Progenitor cell of endocrine pancreas (in vitro differentiated cells): ENCODE measurements around the gene MRPL11. TPM values are rescaled to one million over a fixed set of nuclear protein-coding genes. Genes with fewer than 3 reads are reported as not detected.
"Not testable (repeated sequence)": the region's sequence is repeated elsewhere in the genome, so short reads cannot be mapped to it uniquely, and the experiment has no call there.

Source experiments
- DNase-seq: peaks from one replicate; pipeline ENCODE4 v3.0.0; 2021; ENCODE audit warnings: low spot score; ENCODE audit not compliant: unreplicated experiment
- H3K27ac Mint-ChIP-seq: 2 replicates; pipeline ENCODE4 v1.8.0; 2021; ENCODE audit warnings: mild to moderate bottlenecking, moderate library complexity, mixed read lengths
- H3K27me3 Mint-ChIP-seq: 2 replicates; pipeline ENCODE4 v1.8.0; 2021; ENCODE audit warnings: mixed read lengths
- H3K36me3 Mint-ChIP-seq: 2 replicates; pipeline ENCODE4 v1.8.0; 2022; ENCODE audit warnings: mixed read lengths; ENCODE audit not compliant: insufficient read depth
- H3K4me1 Mint-ChIP-seq: 2 replicates; pipeline ENCODE4 v1.8.0; 2021; ENCODE audit warnings: low read depth, mixed read lengths
- H3K4me3 Mint-ChIP-seq: 2 replicates; pipeline ENCODE4 v1.8.0; 2021; ENCODE audit warnings: low read depth, mild to moderate bottlenecking, moderate library complexity, mixed read lengths
- H3K9me3 Mint-ChIP-seq: 2 replicates; pipeline ENCODE4 v1.8.0; 2021; ENCODE audit warnings: low read depth, mixed read lengths
- total RNA-seq: library from RNA; stranded (reverse); gene quantifications from 2 replicates; pipeline ENCODE4 v1.2.1, GENCODE V29; 2021
- TF ChIP-seq, protein P1 (sequence below): fragments of 200-600 bp; sonication (generic); IDR thresholded peaks from one replicate; pipeline ENCODE4 v1.5.0; 2021; ENCODE audit warnings: antibody characterized with exemption, mild to moderate bottlenecking; ENCODE audit not compliant: unreplicated experiment

Gene MRPL11
- total RNA-seq, 1 donor from 2014 or later: 59.1 TPM

- Mint-ChIP-seq H3K27ac (peak within 1 kb of the TSS; percentile 79), H3K9me3 (no peaks in the 10 kb centered on the region), H3K27me3 (peaks cover 7% of the 10 kb centered on the region), H3K36me3 (peaks cover 2% of the 10 kb centered on the region), H3K4me1 (peaks cover 4% of the 10 kb centered on the region), H3K4me3 (peak within 1 kb of the TSS; percentile 85)
- TF ChIP-seq, protein P1, sequence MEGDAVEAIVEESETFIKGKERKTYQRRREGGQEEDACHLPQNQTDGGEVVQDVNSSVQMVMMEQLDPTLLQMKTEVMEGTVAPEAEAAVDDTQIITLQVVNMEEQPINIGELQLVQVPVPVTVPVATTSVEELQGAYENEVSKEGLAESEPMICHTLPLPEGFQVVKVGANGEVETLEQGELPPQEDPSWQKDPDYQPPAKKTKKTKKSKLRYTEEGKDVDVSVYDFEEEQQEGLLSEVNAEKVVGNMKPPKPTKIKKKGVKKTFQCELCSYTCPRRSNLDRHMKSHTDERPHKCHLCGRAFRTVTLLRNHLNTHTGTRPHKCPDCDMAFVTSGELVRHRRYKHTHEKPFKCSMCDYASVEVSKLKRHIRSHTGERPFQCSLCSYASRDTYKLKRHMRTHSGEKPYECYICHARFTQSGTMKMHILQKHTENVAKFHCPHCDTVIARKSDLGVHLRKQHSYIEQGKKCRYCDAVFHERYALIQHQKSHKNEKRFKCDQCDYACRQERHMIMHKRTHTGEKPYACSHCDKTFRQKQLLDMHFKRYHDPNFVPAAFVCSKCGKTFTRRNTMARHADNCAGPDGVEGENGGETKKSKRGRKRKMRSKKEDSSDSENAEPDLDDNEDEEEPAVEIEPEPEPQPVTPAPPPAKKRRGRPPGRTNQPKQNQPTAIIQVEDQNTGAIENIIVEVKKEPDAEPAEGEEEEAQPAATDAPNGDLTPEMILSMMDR: no peak
- peak; percentile 92 for DNase-seq
These were observed 27.8 kb upstream of the MRPL11 start, which contains the start of gene PELI3 for GRCh38 chr11:66466225-66467033. PELI3 (plus strand) TSS chr11:66466905; CDS start chr11:66468129, 1,224 bp downstream.

- peaks cover 4% of the 10 kb centered on the region for H3K4me1 Mint-ChIP-seq
- H3K27ac Mint-ChIP-seq: peak overlapping the region; percentile 18
- H3K9me3 Mint-ChIP-seq: no peaks in the 10 kb centered on the region
- peaks cover 7% of the 10 kb centered on the region for H3K27me3 Mint-ChIP-seq
- TF ChIP-seq, protein P1: no peak
- no peak for DNase-seq
- H3K4me3 Mint-ChIP-seq: peak overlapping the region; percentile 83
- peaks cover 2% of the 10 kb centered on the region for H3K36me3 Mint-ChIP-seq
These were observed 27.0 kb upstream of the MRPL11 start for GRCh38 chr11:66465373-66466224.

DNA sequence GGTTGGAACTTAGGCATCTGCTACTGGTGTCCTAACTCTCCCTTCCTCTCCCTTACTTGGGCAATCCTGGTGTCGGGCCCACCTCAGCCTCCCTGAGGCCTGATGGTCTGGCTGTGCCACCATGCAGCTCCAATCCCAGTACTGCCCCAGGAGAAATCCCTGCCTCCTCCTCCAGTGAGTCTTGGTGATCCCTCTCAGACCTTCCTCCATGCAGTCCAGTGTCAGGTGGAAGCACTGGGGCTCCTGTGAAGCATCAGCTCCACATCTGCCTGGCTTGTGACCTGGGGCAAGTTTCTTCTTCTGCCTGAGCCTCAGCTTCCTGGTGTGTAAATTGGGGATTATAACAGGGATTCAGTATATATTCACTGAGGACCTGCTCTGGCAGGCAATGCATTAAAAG lies 26.3 kb upstream of the MRPL11 start:
- Mint-ChIP-seq H3K4me1 (peaks cover 4% of the 10 kb centered on the region), H3K27ac (no peak overlapping the region)

DNA sequence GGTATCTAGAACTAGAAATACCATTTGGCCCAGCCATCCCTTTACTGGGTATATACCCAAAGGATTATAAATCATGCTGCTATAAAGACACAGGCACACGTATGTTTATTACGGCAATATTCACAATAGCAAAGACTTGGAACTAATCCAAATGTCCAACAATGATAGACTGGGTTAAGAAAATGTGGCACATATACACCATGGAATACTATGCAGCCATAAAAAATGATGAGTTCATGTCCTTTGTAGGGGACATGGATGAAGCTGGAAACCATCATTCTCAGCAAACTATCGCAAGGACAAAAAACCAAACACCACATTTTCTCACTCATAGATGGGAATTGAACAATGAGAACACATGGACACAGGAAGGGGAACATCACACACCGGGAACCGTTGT lies 25.5 kb upstream of the MRPL11 start:
- not testable (repeated sequence) for H3K4me1 Mint-ChIP-seq, H3K9me3 Mint-ChIP-seq, H3K27me3 Mint-ChIP-seq, DNase-seq, H3K4me3 Mint-ChIP-seq, H3K36me3 Mint-ChIP-seq, H3K27ac Mint-ChIP-seq

More for the DNA sequence above, 26.3 kb upstream of the MRPL11 start:
- Mint-ChIP-seq H3K36me3 (no peaks in the 10 kb centered on the region), H3K4me3 (peak overlapping the region; percentile 47), H3K27me3 (peaks cover 7% of the 10 kb centered on the region), H3K9me3 (no peaks in the 10 kb centered on the region)
- TF ChIP-seq, protein P1: no peak
- no peak for DNase-seq

DNA sequence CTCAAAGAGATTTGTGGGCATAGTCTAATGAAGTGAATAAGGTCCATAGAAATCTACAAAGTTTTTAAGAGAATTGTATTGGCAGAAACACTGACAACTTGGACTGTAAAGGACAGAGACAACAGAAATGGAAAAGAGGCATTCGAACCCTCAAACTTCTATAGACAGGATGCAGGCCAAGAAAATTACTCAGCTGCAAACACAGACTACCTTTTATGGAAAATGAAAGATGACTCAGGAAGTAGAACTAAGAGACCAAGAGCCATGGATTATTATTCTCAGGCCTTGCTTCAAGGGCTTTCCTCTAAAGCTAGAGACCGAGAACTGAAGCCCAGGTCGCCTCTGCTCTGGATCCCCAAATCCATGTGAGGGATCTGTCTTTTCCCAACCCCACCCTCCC lies 24.3 kb upstream of the MRPL11 start:
- Mint-ChIP-seq H3K27me3 (peaks cover 7% of the 10 kb centered on the region), H3K9me3 (no peaks in the 10 kb centered on the region), H3K27ac (no peak overlapping the region), H3K36me3 (no peaks in the 10 kb centered on the region), H3K4me3 (no peak overlapping the region), H3K4me1 (peaks cover 3% of the 10 kb centered on the region)
- TF ChIP-seq, protein P1: no peak
- no peak for DNase-seq
